Measurements from ENCODE around the gene FAM240A. TPM values are rescaled to one million over a fixed set of nuclear protein-coding genes. Genes with fewer than 3 reads are reported as not detected.

FAM240A gene
- total RNA-seq, 1 donor from 2014 or later: not detected

- DNase-seq (ENCODE audit: low read depth): no peak
- no peaks in the 10 kb centered on the region for H3K36me3 ChIP-seq (ENCODE audit: control insufficient read depth, insufficient read depth, low read length)
- no peak for TF ChIP-seq CTCF (IDR thresholded peaks at IDR 0.05; ENCODE audit: insufficient read depth, low read length, severe bottlenecking)
- H3K4me3 ChIP-seq (ENCODE audit: low read depth, low read length): no peak overlapping the region
- no peaks in the 10 kb centered on the region for H3K27me3 ChIP-seq (ENCODE audit: control insufficient read depth, insufficient read depth, low read length)
- FAIRE-seq: no peak
Observed at GRCh38 chr3:46571684-46572083, 40.6 kb upstream of the FAM240A start.

GRCh38 chr3:46573701-46574100 lies 38.6 kb upstream of the FAM240A start:
- Histone ChIP-seq H3K36me3 (ENCODE audit: control insufficient read depth, insufficient read depth, low read length) (no peaks in the 10 kb centered on the region), H3K4me3 (ENCODE audit: low read depth, low read length) (no peak overlapping the region), H3K27me3 (ENCODE audit: control insufficient read depth, insufficient read depth, low read length) (no peaks in the 10 kb centered on the region)
- TF ChIP-seq CTCF (IDR thresholded peaks at IDR 0.05; ENCODE audit: insufficient read depth, low read length, severe bottlenecking): no peak
- DNase-seq (ENCODE audit: low read depth) (no peak), FAIRE-seq (no peak)

DNA sequence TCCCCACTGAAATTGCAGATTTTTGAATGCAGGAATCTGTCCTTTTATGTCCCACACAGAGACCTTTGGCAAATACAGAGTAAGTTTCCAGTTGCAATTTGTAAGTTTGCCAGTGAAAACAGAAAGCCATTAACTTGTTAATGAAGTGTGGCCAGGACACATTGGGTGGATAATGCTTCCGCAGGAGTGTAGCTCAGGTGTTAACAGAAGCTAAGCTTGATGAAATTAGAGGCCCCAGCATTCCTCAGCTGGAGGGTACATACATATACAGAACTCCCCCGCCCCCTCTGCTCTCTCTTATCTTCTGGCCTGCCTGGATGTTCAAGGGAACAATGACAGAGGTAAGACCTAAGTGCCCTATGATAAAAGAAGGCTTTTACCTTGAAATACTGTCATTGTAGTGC lies 38.1 kb upstream of the FAM240A start:
- DNase-seq (ENCODE audit: low read depth) (no peak), FAIRE-seq (no peak)
- no peak for TF ChIP-seq CTCF (IDR thresholded peaks at IDR 0.05; ENCODE audit: insufficient read depth, low read length, severe bottlenecking)
- H3K27me3 ChIP-seq (ENCODE audit: control insufficient read depth, insufficient read depth, low read length): no peaks in the 10 kb centered on the region
- no peaks in the 10 kb centered on the region for H3K36me3 ChIP-seq (ENCODE audit: control insufficient read depth, insufficient read depth, low read length)
- H3K4me3 ChIP-seq (ENCODE audit: low read depth, low read length): no peak overlapping the region

DNA sequence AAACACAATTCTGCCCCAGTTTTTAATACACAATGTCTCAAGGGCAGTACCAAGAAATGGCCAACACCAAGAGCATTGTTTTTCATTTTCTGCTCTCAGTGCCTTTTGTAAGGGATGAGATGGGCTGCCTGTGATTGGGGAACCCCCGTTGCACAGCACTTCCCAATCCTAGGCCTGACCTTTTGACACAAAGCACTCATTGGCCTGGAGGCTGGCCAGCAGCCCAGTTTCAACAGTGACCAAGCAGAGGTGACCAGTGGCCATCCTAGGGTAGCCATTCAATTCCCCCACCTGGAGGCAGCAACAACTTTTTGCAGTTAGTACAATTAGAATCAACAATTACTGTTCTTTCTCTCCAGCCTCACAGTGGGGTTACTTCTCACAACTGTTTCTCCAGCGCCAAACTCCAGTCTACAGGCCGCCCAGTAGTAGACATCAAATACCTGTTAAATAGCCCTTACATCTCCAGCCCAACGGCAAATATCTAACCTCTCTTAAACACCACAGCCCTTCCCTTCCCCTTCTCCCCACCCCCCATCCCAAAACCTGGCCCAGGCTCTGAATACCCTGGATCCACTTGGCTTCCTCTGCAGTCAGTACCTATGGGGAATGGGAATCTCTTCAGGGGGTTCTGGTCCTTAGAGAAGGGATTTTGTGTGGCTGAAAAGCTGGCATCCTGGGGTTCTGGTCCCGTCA lies 37.3 kb upstream of the FAM240A start:
- H3K27me3 ChIP-seq (ENCODE audit: control insufficient read depth, insufficient read depth, low read length): no peaks in the 10 kb centered on the region
- no peak for FAIRE-seq
- DNase-seq (ENCODE audit: low read depth): no peak
- H3K4me3 ChIP-seq (ENCODE audit: low read depth, low read length): no peak overlapping the region
- TF ChIP-seq CTCF (IDR thresholded peaks at IDR 0.05; ENCODE audit: insufficient read depth, low read length, severe bottlenecking): no peak
- H3K36me3 ChIP-seq (ENCODE audit: control insufficient read depth, insufficient read depth, low read length): no peaks in the 10 kb centered on the region

DNA sequence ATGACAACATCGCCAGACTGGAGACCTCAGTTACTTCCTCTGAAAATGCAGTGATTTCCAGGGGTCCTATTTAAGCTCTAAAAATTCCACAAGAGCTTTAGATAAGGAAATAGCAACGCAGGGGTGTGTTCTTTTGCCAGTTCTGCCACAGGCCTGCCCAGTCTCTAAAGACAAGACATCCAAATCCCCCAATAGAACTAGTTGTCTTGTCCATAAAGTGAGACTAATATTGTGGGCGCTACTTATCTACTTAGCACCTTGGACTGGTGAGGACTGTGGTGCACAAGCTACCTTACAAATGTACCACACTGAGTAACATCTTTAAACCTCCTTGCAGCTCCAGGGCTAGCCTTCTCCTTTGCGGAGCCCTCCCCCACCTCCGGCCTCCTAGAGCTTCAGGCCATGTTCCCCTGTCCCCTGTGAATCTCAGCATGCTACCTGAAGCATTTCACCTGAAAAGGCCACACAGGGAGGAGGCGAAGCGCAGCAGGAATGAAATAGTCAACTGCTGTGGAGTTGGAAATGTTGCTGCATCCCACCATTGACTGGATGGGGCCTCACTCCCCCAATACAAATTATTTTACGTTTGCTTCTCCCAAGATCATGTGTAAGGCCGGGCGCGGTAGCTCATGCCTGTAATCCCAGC lies 36.6 kb upstream of the FAM240A start:
- no peak for TF ChIP-seq CTCF (IDR thresholded peaks at IDR 0.05; ENCODE audit: insufficient read depth, low read length, severe bottlenecking)
- Histone ChIP-seq H3K4me3 (ENCODE audit: low read depth, low read length) (no peak overlapping the region), H3K36me3 (ENCODE audit: control insufficient read depth, insufficient read depth, low read length) (no peaks in the 10 kb centered on the region), H3K27me3 (ENCODE audit: control insufficient read depth, insufficient read depth, low read length) (no peaks in the 10 kb centered on the region)
- DNase-seq (ENCODE audit: low read depth) (no peak), FAIRE-seq (no peak)
